Measurements from ENCODE around the gene CCDC6. TPM values are rescaled to one million over a fixed set of nuclear protein-coding genes. Genes with fewer than 3 reads are reported as not detected.

Gene CCDC6
- polyA plus RNA-seq, 1 donor, result 17.6 TPM

DNA sequence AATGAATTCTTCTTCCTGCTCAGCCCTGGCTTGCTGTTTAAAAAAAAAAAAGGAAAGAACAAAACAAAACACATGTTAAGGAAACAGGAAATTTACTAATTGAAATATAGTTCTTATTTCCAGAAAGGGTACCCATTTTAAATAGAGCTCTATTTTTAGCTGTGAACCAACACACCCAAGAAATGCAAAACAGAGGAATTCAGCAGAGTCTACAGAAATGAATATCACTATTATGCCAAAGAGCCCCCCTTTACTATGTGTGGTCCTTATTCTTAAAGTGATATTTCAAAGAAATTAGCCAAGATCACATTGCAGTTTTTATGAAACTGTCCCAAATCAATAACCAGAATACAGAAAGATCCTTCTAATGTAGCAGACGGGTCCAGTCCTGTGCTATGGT is 53.7 kb downstream of the CCDC6 start:
- no peak for DNase-seq (ENCODE audit: low read depth)

- no peak for DNase-seq (ENCODE audit: low read depth)
Measured at GRCh38 chr10:59851864-59852263, 54.5 kb downstream of the CCDC6 start.

- no peak for DNase-seq (ENCODE audit: low read depth)
Measured at GRCh38 chr10:59847888-59848287, 58.5 kb downstream of the CCDC6 start.

DNA sequence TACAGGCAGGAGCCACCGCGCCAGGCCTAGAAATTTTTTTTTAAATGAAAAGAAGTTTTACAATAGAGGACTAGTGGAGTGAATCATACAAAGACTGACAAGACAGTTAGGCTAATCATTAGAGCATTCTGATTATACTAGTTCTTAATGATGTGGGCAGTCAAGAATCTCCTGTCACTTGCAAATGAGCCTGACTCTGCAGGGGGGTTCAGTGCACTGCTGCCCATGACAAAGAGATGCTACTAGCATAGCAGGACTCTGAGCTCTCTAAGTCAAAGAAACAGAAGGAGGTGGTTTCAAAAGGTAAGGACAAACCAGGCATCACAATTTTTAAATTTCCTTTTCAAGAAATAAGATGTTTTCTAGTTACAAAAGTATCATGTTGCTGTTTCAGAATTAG is 59.0 kb downstream of the CCDC6 start:
- DNase-seq (ENCODE audit: low read depth), result no peak

DNA sequence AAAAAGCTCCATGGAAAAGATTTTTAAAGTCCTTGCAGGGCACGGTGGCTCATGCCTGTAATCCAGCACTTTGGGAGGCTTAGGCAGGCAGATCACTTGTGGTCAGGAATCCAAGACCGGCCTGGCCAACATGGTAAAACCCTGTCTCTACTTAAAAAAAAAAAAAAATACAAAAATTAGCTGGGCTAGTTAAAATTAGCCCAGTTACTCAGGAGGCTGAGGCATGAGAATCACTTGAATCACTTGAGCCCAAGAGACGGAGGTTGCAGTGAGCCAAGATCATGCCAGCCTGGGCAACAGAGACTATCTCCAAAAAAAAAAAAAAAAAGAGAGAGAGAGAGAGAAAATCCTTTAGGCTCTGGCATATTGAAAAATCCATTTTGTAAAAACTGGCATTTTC is 61.9 kb downstream of the CCDC6 start:
- no peak for DNase-seq (ENCODE audit: low read depth)

DNA sequence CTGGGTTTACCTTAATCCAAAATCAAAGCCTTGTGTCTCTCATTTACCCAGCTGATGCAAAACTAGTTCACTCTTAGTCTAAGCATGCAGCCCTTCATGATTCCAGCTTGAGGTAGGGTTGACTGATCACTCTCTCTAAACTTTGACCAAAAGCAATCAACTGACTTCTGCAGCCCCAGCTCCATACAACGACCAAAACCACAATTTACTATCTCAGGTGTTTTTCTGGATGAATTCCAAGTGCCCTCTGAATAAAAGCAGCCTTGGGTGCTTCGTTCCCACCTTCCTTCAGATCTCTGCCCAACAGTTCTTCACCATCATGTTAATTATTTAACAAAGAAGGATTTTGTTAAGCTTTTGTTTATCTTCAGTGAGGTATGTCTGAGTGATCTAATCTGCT is 62.6 kb downstream of the CCDC6 start:
- DNase-seq (ENCODE audit: low read depth), result no peak

- no peak for DNase-seq (ENCODE audit: low read depth)
Measured at GRCh38 chr10:59839576-59839975, 66.8 kb downstream of the CCDC6 start.

GRCh38 chr10:59838085-59838789 is 68.1 kb downstream of the CCDC6 start:
- no peak for DNase-seq (ENCODE audit: low read depth)

- DNase-seq (ENCODE audit: low read depth), result no peak
Measured at GRCh38 chr10:59833810-59834209, 72.5 kb downstream of the CCDC6 start.

- no peak for DNase-seq (ENCODE audit: low read depth)
Measured at GRCh38 chr10:59832506-59832905, 73.8 kb downstream of the CCDC6 start.

DNA sequence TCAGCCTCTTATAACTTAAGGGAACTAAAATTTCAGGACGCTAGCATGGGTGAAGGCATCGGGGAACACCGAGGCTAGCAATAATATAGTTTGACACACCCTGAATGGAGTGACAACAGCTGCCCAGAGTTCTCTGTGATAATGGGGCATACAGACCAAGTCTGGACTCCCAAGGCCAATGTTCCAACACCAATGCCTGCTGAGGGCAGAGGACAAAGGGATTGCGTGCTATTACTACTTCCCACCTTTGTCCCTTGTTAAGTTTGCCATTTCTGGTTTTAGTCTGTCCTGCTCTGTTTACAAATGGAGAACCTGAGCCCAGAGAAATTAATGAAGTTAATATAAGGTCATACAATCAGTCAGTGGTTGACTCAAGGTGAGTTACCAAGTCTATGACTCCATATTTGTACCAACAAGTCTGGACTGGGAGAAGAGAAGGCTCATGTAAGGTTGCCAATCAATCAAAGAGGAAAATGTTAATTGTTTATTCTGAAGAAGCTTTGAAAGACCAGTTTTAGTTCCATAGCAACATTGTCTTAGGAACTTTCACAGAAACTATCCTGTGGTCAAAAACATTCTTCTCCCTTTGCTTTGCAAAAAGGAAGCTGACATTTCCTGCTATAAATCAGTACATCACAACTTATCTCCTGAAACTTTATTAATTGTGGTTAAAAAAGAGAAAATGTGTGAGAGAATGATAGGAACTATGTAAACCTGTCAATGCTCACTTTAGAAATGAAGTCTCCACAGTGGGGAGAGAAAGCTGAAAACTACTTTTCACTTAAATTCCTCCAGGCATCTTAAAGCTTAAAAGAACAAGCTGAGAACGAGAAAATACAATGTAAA is 74.5 kb downstream of the CCDC6 start:
- no peak for DNase-seq (ENCODE audit: low read depth)

- DNase-seq (ENCODE audit: low read depth), result peak; percentile 17
Measured at GRCh38 chr10:59830601-59831259, 75.6 kb downstream of the CCDC6 start.

DNA sequence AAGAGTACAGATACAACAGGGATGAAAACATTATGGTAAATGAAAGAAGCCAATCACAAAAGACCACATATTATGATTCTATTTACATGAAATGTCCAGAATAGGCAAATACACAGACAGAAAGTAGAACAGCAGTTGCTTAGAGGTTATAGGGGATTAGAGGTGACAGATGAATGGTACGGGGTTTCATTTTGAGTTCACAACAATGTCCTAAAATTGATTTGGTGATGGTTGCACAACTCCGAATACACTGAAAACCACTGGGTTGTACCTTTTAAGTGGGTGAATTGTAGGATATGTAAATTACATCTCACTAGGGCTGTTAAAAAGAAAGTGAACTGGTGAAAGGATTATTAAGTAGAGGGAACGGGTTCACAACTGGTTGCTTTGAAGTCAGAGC is 76.8 kb downstream of the CCDC6 start:
- no peak for DNase-seq (ENCODE audit: low read depth)

DNA sequence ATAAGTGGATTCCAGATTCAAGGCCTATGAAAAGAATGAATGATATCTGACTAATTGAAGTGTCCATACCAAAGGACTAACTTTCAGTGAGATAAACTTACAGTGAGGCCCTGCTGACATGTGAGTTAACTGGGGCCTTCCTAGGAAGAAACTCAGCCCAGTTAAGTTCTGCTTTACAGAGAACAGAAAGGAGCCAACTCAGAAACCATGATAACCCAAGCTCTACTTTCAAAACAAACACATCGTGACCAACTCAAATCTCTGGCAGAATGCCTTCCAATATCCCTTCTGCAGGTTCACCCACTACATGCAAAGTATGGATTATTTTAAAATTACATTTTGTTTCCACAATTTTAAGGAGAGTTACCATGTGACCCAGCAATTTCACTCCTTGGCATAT is 77.3 kb downstream of the CCDC6 start:
- DNase-seq (ENCODE audit: low read depth), result no peak

DNA sequence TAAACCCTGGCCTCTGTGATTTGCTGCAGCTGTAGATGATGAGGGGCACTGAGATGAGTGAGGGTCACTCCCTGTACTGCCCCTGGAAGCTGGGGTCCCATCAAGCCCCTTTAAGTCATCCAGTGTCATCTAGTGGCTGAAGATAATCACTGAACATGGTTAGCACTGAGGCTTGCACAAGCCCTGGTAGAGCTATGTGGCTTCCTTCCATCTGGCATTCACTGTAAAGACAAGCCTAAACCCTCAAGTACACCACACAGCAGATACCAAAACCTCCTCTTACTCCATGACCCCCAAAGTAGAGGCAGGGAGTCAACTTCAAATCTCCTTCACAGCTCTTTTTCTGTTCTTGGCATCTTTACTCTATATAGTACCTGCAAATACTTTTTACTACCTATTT is 80.4 kb downstream of the CCDC6 start:
- no peak for DNase-seq (ENCODE audit: low read depth)

- no peak for DNase-seq (ENCODE audit: low read depth)
Measured at GRCh38 chr10:59823751-59824150, 82.6 kb downstream of the CCDC6 start.

DNA sequence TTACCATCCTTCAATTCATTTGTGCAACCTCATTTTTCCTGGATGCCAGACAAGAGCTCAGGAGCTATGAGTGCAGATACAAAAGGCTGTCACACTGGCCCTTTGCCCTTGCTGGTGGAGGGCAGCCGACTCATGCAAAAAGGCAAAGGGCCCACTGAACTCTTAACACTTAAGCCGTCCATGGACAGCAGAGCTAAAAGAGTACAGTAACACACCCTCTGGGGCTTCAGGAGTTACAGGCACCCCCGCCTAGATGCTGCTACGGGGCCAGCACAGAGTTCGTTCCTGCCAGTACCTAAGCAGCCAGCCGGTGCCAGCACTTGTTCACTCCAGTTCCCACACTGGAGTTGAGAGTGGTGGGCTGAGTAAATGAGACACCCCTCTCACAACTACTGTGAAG is 83.2 kb downstream of the CCDC6 start:
- DNase-seq (ENCODE audit: low read depth), result no peak

GRCh38 chr10:59820471-59820870 is 85.9 kb downstream of the CCDC6 start:
- DNase-seq (ENCODE audit: low read depth), result no peak

DNA sequence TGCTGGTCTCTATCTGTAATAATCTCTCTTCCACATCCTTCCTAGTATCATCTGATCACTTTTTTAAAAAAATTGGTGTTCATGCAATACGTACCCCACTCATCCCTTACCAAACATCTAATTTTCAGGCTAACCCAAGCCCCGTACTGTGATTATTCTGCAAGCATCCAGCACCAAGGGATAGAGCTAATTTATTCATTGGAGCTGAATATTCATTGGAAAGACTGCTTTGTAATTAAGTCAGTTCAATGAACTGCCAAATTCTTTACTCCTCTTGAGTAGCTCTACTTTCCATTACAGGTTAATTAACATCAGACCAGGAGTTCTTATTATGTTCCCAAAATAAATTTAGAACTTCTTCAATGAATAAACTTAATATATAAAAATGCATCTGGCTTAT is 86.7 kb downstream of the CCDC6 start:
- DNase-seq (ENCODE audit: low read depth), result no peak

DNA sequence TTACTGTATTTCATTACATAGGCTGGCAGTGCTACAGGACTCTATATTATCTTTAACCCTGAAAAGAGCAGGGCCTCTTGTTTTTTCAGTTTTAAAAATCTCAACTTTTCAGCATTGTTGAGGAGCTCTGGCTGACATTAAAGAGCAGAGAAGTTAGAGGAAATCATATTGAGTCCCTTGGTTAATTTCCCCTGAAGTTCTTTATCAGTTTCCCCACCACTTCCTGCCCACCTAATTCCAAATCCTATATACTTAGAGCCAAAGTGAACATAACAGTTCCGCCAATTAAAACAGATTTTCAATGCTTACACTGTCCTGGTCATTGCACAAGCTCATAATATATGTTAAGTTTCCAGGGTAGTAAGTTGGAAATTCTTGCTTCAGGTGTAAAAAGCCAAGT is 87.1 kb downstream of the CCDC6 start:
- DNase-seq (ENCODE audit: low read depth), result no peak

DNA sequence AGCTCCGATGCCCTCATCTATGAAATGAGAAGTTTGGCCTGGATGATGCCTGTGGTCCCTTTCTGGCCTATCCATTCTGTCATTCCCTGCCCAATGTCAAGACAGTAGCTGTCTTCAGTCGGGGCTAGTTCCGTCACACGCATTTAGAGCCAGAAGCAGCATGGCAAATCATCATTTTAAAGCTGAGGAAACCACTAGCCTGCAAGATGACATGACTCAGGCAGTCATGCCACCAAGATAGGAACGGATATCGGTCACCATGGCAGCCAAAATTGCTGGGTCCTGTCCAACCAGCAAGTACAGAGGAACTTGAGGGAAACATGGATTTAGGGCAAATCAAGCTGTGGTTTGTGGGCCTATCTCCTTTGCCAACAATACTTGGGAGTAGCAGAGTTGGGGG is 88.6 kb downstream of the CCDC6 start:
- DNase-seq (ENCODE audit: low read depth), result no peak

DNA sequence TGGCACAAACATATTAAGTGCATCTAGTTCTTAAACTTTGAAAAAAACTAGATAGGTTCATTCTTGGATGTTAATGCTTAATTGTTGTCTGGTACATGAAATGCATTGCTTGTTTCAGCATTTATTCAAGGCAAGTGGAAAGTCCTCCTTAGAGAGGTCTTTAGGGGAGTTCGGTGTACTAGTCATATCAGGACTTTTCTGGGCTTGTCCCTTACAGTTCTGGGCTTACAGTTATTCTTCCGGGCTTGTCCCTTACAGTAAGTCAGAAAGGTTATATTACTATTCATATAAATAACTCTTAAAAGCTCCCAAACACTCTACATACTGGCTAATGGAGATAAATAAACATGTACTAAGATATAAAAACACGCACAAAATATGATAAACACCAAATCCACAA is 91.5 kb downstream of the CCDC6 start:
- DNase-seq (ENCODE audit: low read depth), result no peak
